Myocyte (in vitro differentiated cells): ENCODE results near the gene CCDC85A. TPM values are rescaled to one million over a fixed set of nuclear protein-coding genes. Genes with fewer than 3 reads are reported as not detected.
"Not testable (repeated sequence)": the region's sequence is repeated elsewhere in the genome, so short reads cannot be mapped to it uniquely, and the experiment has no call there.

Source experiments
- DNase-seq: peaks from one replicate; pipeline ENCODE4 v3.0.0-alpha.2; 2012; ENCODE audit warnings: low read depth
- polyA plus RNA-seq: library from polyadenylated mRNA; unstranded; fragments of >200 nt; gene quantifications from one replicate; pipeline ENCODE4 v1.2.1, GENCODE V29; 2012; ENCODE audit warnings: missing spikeins
- total RNA-seq: library from RNA; depleted of rRNA; stranded (reverse); fragments of >200 nt; gene quantifications from 2 replicates; pipeline ENCODE4 v1.2.3, GENCODE V29; 2014

CCDC85A gene
- total RNA-seq: 1.7 and 2.1 TPM in 2 replicates
- 0.68 TPM for polyA plus RNA-seq

DNA sequence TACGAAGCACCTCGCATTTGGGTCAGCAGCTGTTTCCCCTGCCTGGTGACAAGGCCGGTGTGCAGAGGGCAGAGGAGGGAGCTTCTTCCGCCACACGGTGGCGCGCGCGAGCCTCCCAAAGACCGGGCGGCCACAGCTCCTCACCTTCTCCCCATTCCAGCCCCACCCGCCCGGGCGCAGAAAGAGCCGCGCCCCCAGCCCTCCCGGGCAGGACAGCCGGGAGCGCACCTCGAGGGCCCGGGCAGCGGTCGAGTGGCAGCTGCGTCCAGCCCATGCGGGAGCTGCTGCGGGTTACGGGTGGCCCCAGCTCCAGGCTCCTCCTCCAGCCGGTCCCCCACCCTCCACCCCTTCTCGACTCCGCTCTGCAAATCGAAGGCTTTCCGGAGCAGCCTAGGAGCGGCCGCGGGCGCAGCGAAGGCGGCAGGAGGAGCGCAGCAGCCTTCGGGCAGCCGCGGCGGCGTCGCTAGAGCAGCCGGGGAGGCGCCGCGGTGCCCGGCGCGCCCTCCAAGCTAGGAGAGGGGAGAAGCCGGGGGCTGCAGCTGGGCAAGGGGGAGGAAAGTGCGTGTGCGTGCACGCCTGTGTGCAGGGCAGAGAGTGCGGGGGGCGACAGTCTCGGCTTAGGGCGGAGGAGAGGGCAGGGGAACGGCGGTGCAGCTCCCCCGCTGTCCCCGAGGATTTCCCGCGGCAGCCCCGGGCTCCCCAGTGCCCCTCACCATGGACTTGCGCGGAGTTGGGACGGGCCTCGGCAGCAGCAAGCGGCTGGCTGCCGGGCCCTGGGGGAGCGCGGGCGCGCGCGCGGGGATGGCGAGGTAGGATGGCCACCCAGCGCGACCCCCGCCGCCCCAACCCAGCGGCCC lies at the start of gene CCDC85A:
Gene CCDC85A (plus strand): TSS at position 348 of the 857 bp plus-strand sequence. CDS start 635 bp downstream, outside the sequence.
- peak; percentile 90 for DNase-seq

DNA sequence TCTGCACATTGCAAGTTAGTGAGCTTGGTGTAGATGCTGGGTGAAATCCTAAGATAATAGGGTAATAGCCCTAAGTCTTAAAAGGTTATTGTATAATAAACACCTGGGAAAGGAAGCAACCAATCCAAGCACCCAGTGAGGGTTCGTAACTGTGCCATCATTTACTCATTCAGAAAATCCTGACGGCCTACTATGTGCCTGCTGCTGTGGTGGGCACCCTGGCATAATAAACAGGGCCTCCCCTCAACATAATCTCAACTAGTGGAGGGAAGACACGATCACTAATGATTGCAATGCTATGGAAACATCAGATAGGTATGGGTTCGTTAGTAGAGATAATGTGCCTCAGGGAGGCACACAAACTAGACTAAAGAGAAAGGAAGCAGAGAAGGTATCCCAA lies 48.9 kb upstream of the CCDC85A start:
- DNase-seq: no peak

DNA sequence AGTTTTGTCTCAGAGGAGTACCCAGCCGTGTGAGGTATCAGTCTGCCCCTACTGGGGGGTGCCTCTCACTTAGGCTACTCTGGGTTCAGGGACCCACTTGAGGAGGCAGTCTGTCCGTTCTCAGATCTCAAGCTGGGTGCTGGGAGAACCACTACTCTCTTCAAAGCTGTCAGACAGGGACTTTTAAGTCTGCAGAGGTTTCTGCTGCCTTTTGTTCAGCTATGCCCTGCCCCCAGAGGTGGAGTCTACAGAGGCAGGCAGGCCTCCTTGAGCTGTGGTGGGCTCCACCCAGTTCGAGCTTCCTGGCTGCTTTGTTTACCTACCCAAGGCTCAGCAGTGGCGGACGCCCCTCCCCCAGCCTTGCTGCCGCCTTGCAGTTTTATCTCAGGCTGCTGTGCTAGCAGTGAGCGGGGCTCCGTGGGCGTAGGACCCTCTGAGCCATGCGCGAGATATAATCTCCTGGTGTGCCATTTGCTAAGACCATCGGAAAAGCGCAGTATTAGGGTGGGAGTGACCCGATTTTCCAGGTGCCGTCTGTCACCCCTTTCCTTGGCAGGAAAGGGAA lies 41.2 kb upstream of the CCDC85A start:
- not testable (repeated sequence) for DNase-seq

DNA sequence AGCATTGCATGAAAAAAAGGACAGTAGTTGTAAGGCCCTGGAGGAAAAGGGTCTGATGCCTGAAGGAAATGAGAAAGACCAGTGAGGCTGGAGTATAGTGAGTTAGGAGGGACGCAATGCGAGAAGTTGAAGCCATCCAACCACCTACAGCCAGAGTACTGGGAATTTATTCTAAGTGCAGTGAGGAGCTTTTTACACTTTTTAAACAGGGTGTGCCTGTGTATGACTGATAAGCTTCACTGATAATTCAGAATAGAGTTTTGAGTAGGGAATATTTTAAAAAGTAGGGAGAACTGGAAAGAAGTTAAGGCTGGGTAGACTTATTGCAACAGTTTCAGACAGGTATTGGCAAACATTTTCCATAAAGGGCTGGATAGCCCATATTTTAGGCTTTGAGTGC lies 35.9 kb upstream of the CCDC85A start:
- DNase-seq: no peak

DNA sequence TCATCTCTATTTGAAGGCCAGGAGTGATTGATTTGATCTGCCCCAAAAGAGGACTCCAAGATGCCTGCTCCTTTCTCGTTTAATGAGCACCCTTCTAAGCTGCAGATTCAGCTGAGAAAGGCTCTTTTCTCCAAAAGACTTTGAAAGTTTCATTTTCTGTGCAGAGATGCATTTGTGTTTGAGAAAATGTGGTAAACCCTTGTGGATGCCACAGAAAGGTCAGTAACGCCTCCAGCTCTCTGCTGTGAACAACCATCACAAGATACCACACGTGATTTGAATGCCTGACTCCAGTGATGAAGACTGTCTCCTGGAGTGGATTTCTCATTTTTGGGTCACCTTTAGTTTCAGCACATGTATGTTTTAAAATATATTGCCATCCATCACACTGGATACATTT lies 35.0 kb upstream of the CCDC85A start:
- DNase-seq: no peak

DNA sequence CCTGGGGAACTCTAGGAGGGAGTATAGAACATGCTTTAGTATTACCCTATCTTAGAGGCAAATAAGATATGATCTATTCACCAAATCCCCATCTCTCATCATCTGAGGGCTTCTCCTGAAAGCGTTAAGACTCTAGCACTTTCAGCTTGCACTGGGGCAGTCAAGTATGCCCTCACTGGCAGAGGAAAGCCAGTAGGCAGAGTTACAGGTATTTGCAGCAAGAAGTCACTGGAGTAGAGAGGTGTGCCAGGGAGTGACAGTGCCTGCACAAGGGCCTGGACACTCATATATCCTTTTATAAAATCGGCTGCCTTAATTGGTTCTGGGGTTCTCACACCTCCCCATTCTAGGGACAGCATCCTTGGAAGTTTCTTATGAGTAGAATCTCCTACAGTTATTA lies 31.9 kb upstream of the CCDC85A start:
- DNase-seq: no peak

DNA sequence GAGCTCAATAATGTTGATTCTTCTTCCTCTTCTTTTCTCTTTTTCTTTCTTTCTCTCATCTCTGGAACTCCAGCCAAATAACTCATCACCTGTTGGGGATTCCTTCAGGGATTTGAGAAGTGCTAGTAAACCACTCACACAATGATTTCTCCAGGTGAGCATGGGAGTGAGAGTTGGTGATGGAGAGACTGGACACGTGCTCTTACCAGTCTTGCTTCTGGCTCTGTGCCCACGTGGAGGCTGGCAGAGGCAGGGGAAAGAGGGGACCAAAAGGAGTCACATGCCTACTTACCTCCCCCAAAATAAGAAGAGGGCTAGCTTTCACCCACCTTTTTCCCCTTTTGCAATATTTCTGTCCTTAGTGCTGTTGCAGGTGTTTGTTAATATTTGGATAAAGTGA lies 28.6 kb upstream of the CCDC85A start:
- DNase-seq: no peak

DNA sequence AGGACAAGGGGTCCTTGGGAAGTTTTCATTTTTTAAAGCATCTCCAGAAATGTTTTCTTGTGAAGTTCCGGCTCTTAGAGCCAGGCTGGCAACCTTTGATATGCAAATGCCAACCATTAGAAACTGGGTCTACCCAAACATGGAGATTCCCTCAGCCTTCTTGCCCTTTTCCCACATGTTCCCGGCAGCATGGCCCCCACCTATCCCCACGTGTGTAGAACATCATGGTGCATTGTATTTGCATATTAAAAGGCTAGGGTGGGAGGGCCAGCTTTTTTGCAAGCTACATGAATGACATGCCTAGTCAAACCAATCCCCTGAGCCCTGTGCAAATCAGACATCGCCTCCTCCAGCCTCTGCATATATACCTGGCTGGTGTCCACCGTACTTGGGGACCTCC lies 23.9 kb upstream of the CCDC85A start:
- DNase-seq: not testable (repeated sequence)

DNA sequence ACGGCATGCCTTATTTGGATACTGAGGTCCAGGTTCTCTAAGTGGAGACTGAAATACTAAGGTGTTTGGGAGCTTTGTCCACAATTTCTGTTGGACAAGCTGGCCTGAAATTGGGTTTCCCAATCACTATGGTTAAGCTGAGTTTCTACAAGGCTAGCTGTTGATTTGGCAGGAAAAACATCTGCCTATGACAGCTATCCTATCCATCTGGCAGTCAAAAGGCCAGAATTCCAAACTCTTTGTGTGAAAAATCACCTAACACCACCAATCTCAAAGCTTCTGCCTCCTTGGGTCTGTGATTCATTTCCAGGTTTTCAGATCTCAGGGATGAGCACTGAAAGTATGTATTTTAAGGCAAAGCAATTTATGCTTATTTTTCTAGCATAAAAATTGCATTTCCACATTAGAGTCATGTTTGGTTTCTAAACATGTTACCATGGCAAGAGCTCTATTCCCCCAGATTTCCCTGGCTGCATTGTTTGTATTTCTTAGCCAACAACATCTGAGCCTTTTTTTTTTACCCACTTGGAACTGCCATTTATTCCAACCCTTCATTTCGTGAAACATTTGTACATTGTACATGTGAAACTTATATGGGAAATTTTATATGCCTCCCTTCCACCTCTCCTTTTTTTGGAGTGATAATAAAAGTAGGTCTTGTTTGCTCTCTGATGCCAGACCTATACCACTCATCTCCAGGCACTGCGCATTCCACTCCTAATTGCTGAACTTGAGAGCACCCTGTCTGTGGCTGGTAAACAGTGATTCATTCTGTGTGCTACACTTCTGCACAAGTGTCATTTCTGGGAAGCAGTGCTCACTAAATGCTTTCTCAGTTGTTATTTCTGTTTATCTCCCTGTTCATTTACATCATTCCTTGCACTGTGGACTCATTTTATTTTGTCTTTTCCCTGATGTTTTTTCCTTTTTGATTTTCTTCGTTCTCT lies 15.9 kb upstream of the CCDC85A start:
- DNase-seq: peak; percentile 49

DNA sequence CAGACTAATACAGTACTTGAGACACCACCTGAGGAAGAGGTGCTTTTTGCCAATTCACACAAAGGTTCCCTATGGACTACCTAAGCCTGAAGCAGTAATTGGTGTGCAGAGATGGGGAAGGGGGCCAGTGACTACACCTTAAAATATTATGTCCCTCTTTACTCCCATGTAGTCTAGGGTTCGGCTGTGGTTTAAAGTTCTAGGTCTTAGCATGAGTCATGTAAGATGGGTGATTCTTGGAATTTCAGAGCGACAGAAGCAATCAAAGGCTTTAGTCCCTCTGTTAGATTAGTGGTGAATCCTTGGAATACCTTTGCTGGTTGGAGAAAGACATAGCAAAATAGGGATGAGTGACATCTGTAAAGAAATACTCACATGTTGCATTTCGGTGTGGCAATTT lies 14.3 kb upstream of the CCDC85A start:
- DNase-seq: no peak

DNA sequence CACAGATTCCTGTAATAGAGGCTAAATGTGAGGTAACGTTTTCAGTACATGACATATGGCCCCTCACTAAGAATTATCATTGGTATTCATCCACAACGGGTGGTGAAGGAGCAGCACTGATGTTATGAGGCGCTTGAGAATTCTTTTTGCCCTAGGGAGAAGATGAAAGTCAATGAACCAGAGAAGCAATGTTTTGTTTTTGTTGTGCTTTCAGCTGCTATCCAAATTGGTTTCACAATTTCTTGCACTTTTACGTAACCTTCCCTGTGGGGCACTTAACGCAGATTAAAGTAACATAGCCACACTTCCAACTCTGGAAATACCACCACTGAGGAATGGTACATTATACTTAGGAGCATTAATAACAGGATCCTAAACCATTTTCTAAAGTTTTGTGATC lies 13.3 kb upstream of the CCDC85A start:
- no peak for DNase-seq

DNA sequence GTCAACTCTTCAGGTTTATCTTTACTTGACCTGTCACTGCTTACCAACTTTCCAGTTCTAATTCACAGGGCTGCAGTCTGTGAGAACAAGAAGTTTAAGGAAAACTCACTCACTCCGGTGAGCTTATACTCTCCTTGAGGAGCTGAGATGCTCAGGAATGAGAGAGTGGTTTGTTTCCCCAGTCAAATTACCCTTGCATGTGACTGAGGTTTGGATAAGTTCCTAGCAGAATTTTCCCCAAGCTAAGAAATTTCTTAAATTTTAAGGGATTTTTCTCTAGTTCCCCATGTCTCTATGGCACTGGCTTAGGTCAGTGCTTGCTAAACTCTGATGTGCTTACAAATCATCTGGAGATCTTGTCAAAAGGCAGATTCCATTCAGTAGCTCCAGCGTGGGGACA lies 12.8 kb upstream of the CCDC85A start:
- peak; percentile 9 for DNase-seq

DNA sequence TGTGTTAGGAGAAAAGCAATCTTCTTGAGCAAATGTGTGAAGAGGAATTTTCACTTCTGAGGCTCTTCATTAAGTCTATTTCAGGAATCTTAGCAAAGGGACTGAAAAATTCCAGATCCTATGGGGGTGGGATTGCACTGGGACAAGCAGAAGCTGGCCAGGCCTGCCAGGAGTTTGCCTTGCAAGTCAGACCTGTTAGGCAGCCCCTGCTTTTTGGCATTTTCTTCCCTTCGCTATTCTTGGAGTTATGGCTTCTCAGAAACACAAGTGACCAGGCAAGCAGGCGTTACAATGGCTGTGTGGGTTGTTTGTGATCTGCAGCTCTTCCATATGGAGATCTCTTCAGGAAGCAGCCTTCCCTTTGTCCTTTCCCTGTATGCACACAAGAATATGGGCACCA lies 8.0 kb upstream of the CCDC85A start:
- DNase-seq: no peak

DNA sequence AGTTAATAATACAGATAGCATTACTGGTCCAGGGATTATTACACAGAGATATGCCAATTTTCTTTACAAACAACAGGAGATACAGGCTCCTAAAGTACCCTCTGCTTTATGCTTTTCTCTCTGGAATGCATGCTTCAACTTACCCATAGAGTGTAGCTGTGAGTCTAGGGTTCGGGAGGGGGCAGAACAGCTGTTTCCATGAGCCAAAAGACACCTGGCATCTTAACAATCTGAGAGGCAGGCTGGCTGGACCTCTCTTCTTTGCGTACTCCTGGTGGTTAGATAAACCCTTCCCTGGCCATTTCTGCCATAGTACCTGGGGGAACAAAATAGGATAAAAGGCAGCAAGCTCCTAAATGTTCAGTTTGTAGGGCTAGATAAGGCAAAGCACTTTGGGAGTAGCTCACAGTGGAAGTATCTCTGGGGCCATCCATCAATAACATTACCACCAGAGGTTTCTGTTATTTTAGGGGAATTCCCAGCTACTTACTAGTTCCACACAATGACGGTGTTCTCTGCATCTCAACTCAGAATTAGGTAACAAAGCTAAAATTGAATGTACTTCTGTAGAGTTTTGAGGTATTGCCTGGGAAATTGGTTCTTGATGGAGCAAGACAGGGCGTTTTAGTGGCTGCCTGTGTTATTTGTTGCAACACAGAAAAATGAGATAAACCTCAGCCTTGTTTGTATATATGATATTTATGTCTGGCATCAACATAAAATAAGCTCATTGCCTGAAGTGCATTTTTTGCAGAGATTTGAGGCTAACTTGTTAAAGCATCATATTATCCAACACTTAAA lies 6.2 kb upstream of the CCDC85A start:
- no peak for DNase-seq

DNA sequence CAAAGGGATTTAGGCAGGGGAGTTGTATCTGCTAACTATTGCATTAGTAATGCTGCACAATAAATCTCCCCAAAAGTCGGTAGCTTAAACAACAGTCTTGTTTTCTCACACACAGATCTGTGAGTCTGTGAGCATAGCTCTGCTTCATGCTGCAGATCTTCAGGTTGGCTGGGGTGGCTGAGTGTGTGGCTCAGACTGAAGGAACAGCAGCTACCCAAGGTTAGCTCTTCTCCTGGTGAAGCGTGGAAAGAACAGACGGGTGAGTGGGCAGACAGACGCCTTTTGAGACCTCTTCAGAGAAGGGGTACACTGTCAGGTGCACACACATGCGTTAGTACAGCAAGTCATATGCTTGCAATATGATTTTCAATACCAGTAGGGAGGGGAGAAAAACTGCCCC lies 3.9 kb upstream of the CCDC85A start:
- no peak for DNase-seq

DNA sequence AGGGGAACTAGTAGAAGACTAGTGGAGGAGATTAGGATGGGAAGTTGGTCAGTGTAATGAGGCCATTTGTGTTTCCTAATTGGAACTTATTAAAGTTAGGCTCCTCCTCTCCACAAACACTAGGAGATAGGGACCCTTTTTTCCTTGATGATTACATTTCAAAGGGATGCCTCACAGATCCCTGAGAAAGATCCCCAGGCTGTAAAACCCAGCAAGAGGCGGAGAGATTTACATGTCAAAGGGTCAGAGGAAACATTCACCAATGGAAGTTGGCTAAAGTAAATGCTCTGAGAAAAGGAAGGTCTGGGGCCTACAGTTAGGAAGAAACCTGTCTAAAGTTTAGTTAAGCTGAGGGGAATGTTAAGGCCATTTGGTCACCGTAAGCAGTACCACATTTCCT lies 1.4 kb upstream of the CCDC85A start:
- no peak for DNase-seq

DNA sequence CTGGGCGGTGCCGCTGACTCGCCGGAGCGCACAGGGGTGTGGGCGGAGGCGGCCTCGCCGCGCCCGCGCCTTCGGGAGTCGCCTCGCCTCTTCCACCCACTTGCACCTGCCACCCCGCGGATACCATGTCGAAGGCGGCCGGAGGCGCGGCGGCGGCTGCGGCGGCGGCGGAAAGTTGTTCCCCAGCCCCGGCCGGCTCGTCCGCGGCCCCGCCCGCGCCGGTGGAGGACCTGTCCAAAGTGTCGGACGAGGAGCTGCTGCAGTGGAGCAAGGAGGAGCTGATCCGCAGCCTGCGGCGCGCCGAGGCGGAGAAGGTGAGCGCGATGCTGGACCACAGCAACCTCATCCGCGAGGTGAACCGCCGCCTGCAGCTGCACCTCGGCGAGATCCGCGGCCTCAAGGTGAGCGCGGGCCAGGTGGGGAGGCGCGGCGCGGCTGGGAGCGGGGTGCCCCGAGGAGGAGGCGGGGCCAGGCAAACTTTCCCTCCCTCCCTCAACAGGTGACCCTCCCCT lies 766 bp downstream of the CCDC85A start:
- DNase-seq: peak; percentile 58

DNA sequence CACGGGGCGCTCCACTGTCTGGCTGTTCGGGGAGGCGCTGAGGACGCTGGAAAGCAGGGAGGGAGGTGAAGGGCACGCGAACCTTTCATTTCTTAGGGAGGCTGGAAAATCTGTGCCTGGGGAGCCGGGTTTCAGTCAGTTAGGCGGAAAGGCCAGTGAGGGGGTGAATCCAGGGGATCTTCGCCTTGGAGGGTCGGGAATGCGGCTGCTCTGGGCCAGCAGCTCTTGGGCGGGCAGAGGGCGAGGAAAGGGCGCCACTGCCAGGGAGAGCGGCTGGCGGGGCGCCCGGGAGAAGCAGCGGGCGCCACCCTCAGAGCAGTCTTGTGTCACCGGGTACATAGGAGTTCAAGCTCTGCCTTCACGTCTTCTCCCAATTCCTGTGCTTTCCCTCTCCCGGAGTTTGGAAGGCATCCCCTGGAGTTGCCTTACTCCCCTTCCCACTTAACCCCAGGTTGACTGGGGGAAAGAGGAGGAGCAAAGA lies 1.4 kb downstream of the CCDC85A start:
- peak; percentile 51 for DNase-seq

DNA sequence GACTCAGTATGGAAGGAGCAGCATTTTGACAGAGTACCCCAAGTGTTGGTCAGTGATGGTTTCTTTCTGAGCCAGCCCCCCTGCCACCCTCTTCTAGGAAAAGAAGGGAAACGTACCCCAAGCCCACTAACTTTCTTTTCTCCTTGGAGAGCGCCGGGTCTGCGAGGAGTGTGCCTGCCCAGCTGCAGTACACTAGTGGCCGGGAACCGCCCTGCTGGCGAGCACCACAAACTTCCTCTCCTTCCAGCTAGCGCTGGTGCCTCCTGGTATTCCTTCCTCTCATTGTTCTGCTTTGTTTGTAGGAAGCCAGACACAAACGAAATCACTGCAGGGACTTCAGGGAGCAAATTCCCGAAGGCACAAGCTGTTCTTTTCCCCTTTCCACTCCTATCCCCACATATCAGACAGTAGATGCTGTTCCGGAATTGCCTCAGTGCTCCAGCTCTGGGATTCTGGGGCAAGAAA lies 1.8 kb downstream of the CCDC85A start:
- DNase-seq: peak; percentile 55

DNA sequence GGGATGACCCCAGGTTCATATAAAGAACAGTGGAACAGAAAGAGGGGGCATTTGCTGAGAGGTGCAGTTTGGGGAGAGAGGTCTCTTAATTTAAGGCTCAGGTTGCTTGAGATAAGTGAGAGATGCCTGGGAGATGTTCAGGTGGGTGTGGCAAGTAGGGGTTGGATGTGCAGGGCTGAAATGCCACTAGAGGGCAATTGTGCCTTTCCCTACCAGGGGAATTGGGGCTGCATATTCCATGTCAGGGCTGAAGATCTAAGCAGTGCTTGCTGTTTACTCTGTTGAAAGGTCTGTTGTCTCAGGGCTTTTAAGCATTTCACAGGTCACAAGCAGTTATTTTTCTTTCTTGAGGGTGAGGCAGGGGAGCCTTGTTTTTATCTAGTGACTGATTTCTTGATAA lies 7.8 kb downstream of the CCDC85A start:
- DNase-seq: peak; percentile 60
